ENCODE data around the gene TRAF3IP1. TPM values are rescaled to one million over a fixed set of nuclear protein-coding genes. Genes with fewer than 3 reads are reported as not detected.
A peak's percentile ranks its signal among the peaks of the same experiment; 100 is the strongest.

TRAF3IP1 gene
- total RNA-seq, 4 donors from 2014 or later: 1.1 to 14.1 (median 10.4) TPM

GRCh38 chr2:238291550-238292281, 28.6 kb upstream of the TRAF3IP1 start:
- Histone ChIP-seq H3K4me1 (peaks cover 15 to 48% (median 44%) of the 10 kb centered on the region in 4 donors), H3K36me3 (no peaks in the 10 kb centered on the region), H3K27me3 (no peaks in the 10 kb centered on the region), H3K4me3 (no peak overlapping the region), H3K27ac (peak overlapping the region in 3 of 4 donors; percentile 73 to 95 (median 92)), H3K9me3 (no peaks in the 10 kb centered on the region)
- 97% methylated on average over 8 of the region's 8 CpGs; no CpG with 5 or more reads in 1 of the 2 donors for WGBS, 2 donors (ENCODE audit: low coverage in 1 of 2)
- DNase-seq: no peak
- in situ Hi-C loops (cut with MboI; ENCODE audit: low pct_ligation_motif_present in 1 of 4, low pct_unique_long_range_greater_than_20kb in 1 of 4, low sequenced_read_pairs in 3 of 4) (no loop called here), intact Hi-C loops (cut with DNase I; ENCODE audit: low total_unique reads) (no loop called here)
- TF ChIP-seq POLR2AphosphoS5 (IDR thresholded peaks at IDR 0.05) (no peak), CTCF (IDR thresholded peaks at IDR 0.05) (no peak), POLR2A (IDR thresholded peaks at IDR 0.05) (no peak), EP300 (IDR thresholded peaks at IDR 0.05; ENCODE audit: low read depth) (no peak)

- intact Hi-C loops (cut with DNase I; ENCODE audit: low total_unique reads) (no loop called here), in situ Hi-C loops (cut with MboI; ENCODE audit: low pct_ligation_motif_present in 1 of 4, low pct_unique_long_range_greater_than_20kb in 1 of 4, low sequenced_read_pairs in 3 of 4) (no loop called here)
- H3K4me1 ChIP-seq: peaks cover 6 to 34% (median 30%) of the 10 kb centered on the region in 4 donors
- H3K4me3 ChIP-seq: no peak overlapping the region
- H3K27me3 ChIP-seq: no peaks in the 10 kb centered on the region
- no peaks in the 10 kb centered on the region for H3K9me3 ChIP-seq
- no peak for DNase-seq
- TF ChIP-seq CTCF (IDR thresholded peaks at IDR 0.05): no peak
- TF ChIP-seq POLR2A (IDR thresholded peaks at IDR 0.05): no peak
- no peak for TF ChIP-seq POLR2AphosphoS5 (IDR thresholded peaks at IDR 0.05)
- no peak for TF ChIP-seq EP300 (IDR thresholded peaks at IDR 0.05; ENCODE audit: low read depth)
- WGBS, 2 donors (ENCODE audit: low coverage in 1 of 2): 93% methylated on average over 9 of the region's 9 CpGs; no CpG with 5 or more reads in 1 of the 2 donors
- H3K27ac ChIP-seq: peak overlapping the region in 3 of 4 donors; percentile 49 to 78 (median 64)
- H3K36me3 ChIP-seq: no peaks in the 10 kb centered on the region
Measured at GRCh38 chr2:238294046-238294392, 26.3 kb upstream of the TRAF3IP1 start.

GRCh38 chr2:238294393-238295143, 25.8 kb upstream of the TRAF3IP1 start:
- in situ Hi-C loops (cut with MboI; ENCODE audit: low pct_ligation_motif_present in 1 of 4, low pct_unique_long_range_greater_than_20kb in 1 of 4, low sequenced_read_pairs in 3 of 4): no loop called here
- H3K4me3 ChIP-seq: no peak overlapping the region
- peak overlapping the region; percentile 25 to 78 (median 56) for H3K27ac ChIP-seq
- WGBS, 2 donors (ENCODE audit: low coverage in 1 of 2): 50 to 84% methylated on average over 7 to 17 of the region's 17 CpGs
- peaks cover 4 to 35% (median 27%) of the 10 kb centered on the region in 4 donors for H3K4me1 ChIP-seq
- TF ChIP-seq POLR2AphosphoS5 (IDR thresholded peaks at IDR 0.05) (peak; percentile 14 to 54 (median 41)), EP300 (IDR thresholded peaks at IDR 0.05; ENCODE audit: low read depth) (no peak)
- intact Hi-C loops (cut with DNase I; ENCODE audit: low total_unique reads): no loop called here
- no peaks in the 10 kb centered on the region for H3K9me3 ChIP-seq
- H3K36me3 ChIP-seq: no peaks in the 10 kb centered on the region
- DNase-seq: peak; percentile 73
- H3K27me3 ChIP-seq: no peaks in the 10 kb centered on the region

GRCh38 chr2:238295144-238296112, 24.9 kb upstream of the TRAF3IP1 start:
- no peaks in the 10 kb centered on the region for H3K36me3 ChIP-seq
- 67 to 83% methylated on average over 1 to 18 of the region's 21 CpGs for WGBS, 2 donors (ENCODE audit: low coverage in 1 of 2)
- H3K27ac ChIP-seq: peak overlapping the region; percentile 25 to 78 (median 56)
- no peak overlapping the region for H3K4me3 ChIP-seq
- H3K27me3 ChIP-seq: no peaks in the 10 kb centered on the region
- H3K4me1 ChIP-seq: peaks cover 5 to 35% (median 29%) of the 10 kb centered on the region in 4 donors
- TF ChIP-seq POLR2A (IDR thresholded peaks at IDR 0.05) (no peak), EP300 (IDR thresholded peaks at IDR 0.05; ENCODE audit: low read depth) (no peak), CTCF (IDR thresholded peaks at IDR 0.05) (no peak), POLR2AphosphoS5 (IDR thresholded peaks at IDR 0.05) (no peak)
- no peaks in the 10 kb centered on the region for H3K9me3 ChIP-seq
- in situ Hi-C loops (cut with MboI; ENCODE audit: low pct_ligation_motif_present in 1 of 4, low pct_unique_long_range_greater_than_20kb in 1 of 4, low sequenced_read_pairs in 3 of 4): no loop called here
- no peak for DNase-seq
- intact Hi-C loops (cut with DNase I; ENCODE audit: low total_unique reads): no loop called here
